Measurements from ENCODE around the gene TMEM132E.
"Not testable (repeated sequence)": the region's sequence is repeated elsewhere in the genome, so short reads cannot be mapped to it uniquely, and the experiment has no call there.

The TMEM132E gene, protein sequence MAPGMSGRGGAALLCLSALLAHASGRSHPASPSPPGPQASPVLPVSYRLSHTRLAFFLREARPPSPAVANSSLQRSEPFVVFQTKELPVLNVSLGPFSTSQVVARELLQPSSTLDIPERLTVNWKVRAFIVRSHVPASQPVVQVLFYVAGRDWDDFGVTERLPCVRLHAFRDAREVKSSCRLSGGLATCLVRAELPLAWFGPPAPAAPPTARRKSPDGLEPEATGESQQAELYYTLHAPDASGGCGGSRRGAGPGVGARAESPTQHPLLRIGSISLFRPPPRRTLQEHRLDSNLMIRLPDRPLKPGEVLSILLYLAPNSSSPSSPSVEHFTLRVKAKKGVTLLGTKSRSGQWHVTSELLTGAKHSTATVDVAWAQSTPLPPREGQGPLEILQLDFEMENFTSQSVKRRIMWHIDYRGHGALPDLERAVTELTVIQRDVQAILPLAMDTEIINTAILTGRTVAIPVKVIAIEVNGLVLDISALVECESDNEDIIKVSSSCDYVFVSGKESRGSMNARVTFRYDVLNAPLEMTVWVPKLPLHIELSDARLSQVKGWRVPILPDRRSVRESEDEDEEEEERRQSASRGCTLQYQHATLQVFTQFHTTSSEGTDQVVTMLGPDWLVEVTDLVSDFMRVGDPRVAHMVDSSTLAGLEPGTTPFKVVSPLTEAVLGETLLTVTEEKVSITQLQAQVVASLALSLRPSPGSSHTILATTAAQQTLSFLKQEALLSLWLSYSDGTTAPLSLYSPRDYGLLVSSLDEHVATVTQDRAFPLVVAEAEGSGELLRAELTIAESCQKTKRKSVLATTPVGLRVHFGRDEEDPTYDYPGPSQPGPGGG (N-terminal part only)

DNA sequence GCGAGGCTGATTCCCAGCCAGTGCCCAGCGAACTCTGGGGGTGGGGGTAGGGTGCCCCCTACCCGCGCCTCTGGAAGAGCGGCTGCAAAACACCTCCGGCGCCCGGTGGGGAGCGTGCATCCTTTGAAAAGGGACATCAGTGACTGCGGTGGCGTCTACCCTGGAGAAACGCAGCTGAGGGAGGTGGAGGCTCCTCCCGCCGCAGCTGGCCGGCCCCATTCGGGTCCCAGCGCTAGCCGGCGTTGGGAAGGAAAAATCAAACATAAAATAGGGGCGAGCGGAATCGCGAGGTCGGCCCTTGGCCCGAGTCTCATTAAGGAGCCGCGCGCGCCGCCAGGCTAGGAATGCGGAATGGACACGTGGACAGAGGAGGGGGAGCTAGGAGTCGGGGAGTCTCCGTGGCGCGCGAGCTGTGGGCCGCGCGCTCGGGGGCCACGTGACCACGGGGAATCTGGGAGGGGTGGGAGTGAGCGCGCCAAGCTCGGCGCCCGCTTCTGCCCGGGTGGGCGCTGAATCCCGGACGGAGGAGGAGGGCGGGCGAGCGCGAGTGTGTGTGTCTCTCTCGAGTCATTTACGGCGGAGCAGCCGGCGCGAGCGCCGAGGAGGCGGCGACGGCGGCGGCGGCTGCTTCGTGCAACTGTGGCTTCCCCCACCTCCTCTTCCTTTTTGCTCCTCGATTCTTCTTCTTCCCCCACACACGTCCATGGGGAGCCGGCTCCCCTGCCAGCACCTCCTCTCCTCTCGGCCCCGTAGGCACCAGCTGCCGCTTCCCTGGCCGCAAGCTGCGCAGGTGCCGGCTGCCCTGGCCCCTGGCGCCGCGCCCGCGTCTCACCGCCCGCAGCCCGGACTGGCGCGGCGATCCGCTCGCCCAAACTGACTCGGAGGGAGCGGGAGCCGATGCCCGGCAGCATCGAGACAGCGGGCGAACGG, at the start of gene TMEM132E:
TSS of gene TMEM132E (plus strand) at position 566 of the 930 bp plus-strand sequence. CDS start 1,495 bp downstream, outside the sequence.
- DNase-seq = no peak

DNA sequence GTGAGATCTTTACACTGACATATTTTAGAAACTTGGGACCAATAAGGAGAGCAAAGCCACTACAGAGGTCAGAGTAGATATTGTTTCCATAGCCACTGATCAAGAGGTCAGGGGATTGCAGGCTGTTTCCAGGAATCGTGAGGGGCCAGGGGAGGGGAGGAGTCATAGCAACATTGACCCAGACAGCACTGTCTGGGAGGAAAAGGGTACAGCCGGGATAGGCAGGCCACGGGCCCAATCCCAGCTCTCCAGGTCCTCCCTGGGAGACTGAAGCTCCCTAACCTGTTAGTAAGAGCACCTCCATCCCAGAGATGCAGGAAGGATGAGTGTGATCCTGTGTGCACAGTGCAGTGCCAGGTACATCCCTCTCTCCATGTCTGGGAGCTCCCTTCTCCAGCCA, 48.5 kb upstream of the TMEM132E start:
- DNase-seq = no peak

DNA sequence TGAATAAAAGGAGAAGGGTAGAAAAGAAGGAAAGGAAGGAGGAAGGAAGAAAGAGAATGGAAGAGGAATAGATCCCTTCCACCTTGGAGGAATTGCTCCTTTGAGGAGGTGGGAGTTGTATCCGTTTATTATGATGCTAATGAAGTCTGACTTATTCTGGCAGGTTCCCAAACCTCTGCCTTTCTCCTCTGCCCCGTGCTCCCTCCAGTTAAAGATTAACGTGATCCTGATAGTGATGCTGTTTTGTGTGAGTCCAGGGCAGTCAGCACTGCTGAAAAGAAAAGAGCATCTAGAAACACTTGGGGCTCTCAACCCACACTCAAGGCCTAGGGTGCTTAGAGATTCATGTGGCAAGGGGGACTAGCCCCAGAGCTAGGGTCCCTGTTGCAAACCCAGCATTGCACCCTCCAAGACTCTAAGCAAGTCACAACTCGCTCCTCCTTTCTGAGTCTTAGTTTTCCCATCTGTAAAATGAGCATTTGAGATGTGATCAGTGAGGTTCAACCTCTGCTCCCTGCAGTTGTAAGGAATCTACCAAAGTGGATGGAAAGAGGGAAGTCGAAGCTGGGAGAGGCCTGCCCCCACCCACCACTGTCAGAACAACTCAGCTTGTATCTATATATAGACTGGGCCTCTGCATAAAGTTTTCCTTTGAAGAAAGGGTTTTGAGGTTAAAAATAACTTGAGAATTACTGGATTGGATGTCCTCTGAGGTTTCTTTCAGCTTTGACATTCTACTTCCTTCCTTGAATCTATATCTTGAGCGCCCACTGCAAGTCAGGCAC, 46.9 kb upstream of the TMEM132E start:
- no peak for DNase-seq

DNA sequence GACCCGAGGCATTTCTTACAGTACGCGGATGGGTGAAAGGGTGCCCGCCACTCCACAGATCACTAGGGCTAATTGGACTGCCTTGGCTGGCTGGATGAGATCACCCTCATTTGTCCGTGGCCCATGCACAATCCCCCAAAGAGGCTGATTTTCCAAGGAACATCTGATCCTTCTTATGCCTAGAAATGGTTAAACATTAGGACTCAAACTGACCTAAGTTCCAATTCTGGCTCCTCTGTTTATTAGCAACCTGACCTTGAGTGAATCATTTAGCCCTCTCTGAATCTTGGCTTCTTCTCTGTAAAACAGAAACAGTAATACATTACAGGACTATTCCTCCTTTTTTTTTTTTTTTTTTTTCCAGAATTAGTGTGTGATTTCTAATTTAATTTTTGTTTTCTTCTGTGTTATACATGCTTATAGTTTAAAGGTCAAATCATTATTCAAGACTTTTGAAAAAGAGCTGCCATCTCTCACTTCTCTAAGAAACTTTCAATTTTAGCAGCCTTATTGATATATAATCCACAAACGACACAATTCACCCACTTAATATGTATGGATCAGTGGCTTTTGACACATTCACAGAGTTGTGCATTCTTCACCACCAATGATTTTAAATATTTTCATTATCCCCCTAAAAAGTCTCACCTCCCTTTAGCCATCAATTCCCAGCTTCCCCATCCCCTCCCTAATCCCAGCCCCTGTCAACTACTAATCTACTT, 45.4 kb upstream of the TMEM132E start:
- DNase-seq = no peak

DNA sequence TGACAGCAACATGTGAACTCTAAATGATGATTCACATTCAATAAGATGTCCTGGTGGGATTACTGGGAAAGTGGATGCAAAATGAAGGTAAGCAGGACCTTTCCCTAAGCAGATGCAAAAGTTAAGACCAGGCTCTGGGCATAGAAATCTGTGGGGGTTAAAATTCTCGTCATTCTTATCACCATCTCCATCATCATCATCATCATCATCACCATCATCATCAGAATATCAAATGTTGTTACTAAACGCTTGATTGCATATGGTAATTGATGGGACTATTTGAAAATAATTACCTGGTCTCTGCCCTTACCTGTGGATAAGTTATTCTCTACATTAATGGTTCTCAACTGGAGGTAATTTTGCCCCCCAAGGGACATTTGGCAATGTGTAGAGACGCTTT, 41.9 kb upstream of the TMEM132E start:
- DNase-seq = no peak

DNA sequence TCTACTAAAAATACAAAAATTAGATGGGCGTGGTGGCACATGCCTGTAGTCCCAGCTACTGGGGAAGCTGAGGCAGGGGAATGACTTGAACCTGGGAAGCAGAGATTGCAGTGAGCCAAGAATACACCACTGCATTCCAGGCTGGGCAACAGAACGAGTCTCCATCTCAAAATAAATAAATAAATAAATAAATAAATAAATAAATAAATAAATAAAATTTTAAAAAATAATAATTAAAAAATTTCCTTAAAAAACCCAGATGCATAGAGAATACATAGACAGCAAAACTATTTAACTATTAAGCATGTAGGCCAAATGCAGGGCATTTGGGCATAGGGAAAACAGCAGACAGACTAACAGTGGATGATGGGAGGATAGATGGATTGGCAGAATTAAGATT, 40.8 kb upstream of the TMEM132E start:
- DNase-seq = not testable (repeated sequence)

DNA sequence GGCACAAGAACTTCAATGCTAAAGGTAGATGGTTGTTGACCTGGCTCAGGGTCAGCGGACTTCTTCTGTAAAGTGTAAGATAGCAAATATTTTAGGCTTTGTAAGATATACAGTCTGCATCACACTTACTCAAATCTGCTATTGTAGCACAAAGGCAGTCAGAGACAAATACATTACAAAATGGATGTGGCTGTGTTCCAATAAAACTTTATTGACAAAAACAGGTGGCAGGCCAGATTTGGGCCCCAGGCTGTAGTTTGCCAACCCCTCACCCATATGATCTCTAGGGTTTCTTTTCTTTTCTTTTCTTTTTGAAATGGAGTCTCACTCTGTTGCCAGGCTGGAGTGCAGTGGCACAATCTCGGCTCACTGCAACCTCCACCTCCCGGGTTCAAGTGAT, 39.5 kb upstream of the TMEM132E start:
- no peak for DNase-seq

DNA sequence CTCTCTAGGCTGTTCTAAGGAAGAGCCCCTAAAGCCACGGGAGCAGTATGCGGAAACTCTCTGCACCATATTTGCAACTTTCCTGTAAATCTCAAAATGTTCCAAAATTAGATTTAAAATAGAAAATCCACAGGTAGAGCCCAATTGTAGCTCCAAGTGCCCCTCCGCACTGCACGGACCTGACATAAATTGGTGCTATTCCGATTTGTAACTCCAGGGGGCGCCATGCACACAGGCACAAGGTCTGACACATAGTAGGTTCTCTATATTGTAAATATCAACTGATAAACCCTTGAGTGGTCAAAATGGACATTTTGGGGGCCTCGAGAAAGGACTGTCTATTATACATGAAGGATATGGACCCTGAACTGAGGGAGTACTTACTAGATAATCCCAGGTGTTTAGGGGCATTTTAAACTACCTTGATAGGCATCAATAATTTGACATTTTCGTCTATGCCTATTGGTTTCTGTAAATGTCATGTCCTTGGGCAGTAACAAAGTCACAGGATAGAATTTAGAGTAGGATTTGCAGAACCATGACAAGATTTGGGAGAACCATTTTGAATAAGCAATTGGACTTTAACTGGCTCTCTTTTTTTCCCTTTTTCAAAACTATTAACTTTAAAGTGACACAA, 36.6 kb upstream of the TMEM132E start:
- peak; percentile 30 to 55 for DNase-seq

DNA sequence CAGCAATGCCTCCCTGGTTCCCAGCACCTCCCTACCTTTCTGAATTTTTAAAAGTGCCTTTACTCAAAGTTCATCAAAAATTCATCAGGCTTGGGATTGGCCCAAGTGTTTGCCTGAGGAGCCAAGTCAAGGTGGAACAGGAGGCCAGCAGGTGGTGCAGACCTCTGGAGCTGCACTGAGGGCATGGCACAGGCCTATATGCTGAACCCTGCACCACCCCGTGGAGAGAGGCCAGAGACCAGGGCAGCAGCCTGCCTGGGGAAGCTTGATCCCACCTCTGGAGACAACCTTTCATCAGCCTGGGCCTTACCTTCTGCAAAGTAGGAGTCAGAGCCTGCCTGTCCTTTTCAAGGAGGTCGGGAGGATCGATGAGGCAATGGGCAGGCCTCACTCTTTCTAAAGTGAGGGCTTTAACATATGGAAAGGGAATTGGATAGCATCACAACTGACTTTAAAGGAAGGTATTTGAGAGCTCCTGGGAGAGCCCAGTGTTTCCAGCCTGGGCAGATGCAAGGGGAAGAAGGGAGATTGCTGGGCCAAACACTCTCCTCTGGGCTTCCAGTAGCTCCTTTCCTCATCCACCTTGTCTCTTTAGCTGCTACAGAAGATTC, 31.8 kb upstream of the TMEM132E start:
- no peak for DNase-seq

DNA sequence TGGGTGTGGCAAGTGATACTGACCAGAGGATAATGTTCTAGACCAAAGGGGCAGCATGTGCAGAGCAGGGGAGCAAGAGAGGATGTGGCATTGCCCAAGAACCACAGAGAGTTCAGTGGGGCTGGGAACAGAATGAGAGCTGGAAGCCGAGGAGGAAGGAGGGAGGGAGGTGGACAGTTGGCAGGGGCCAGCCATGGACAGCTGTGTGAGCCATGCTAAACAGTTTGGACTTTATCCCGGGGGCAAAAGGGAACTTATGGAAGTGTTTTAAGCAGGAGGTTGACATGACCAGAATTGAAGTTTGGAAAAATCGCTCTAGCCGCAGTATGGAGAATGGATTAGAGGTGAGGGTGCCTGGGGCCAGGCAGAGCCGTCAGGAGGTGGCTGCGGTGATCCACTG, 29.4 kb upstream of the TMEM132E start:
- no peak for DNase-seq

DNA sequence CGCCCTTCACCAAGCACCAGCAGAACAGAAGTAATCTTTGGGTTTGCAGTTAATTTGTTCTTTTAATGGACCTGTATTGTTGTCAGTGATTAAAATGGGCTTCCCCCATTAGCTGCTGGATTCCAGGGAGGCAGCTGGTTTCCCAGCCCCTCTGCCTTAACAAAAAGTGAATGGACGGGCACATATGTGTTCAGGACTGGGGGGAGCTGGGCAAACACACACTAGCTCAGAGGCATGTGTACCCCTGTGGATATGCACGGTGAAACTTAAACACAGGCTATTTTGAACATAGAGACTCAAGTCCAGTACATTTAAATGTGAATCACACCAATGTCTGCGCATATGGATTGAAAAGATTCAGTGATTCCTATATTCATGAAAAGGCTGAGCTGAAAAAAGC, 25.5 kb upstream of the TMEM132E start:
- DNase-seq = no peak

DNA sequence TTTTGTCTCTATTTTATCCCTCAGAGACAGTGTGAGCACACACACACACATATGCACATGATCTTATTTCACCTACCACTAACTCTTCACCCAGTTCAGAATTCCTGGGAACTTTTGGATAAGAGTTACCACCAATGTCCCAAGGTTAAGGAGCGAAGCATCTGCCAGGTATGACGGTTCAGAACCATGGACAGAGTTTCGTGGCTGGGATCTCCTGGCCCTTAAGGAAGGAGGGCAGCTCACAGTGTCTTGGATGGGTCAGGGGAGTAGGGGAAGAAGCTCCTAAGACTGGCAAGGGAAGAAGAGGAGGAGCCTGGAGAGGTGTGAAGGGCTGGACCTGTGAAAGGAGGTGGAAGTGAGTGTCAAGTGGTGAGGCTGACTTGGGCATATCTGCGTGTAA, 23.0 kb upstream of the TMEM132E start:
- DNase-seq = no peak

DNA sequence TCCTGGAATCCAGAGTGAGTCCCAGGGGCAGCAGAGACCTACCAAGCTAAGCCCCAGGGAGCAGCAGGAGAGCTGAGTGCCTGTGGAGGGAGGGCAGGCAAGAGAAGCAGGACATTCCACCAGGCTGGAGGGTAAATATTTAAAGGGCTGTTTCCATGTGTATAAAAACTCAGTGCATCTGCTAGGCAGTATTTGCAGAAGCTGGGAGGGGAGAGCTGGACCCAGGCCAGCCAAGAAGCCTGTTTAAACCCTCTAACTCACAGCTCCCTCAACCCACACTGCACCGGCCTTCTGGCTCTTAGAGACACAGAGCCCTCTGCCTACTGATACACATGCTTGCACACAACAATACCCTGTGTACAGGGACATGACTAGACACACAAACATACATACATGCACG, 22.5 kb upstream of the TMEM132E start:
- no peak for DNase-seq

DNA sequence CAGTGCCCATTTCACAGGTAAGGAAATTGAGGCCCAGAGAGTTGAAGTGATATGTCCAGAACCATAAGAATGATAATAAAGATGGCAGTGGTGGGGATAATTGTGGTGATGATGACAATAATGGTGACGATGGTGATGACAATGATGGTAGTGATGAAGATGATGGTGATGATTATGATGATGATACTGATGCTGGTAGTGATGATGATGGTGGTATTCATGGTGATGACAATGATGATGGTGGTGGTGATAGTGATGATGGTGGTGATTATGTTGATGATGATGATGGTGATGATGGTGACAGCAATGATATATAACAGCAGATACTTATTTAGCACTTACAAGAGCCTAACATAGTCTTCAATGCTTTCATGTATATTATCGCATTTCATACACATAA, 18.1 kb upstream of the TMEM132E start:
- no peak for DNase-seq

DNA sequence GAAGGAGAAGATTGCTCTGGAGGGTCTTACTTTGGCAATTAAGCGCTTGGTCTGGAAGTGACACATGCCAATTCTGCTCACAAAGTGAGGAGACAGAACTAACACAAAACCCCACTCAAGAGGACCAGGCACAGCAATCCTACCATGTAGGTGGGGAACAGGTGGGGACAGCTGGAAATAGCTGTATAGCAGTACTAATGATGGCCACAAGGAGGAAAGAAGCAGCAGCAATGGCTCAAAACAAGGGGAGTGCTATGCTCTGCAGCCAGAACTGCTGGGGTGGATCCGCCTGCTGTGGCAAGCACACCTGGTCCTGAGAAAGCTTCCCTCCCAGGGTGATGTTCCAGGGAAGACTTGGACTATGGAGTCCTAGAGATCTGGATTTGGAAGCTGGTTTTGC, 17.0 kb upstream of the TMEM132E start:
- DNase-seq = no peak

DNA sequence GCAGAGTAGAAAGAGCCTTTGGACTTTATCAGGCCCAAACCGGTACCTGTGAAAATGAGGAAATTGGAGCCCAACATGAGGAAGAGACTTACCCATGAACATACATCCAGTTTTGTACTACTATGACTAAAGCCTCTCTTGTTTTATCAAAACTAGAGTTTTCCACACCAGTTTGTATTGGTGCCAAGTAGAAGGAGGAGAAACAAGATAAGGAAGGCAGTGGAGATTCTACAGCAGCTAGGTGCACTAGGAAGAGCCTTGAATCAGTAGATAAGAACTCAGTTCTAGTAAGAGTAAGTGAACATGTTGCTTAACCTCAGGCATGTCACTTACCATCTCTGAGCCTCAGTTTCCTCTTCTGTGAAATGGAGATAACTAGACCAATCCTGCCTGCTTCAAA, 13.7 kb upstream of the TMEM132E start:
- DNase-seq = no peak

DNA sequence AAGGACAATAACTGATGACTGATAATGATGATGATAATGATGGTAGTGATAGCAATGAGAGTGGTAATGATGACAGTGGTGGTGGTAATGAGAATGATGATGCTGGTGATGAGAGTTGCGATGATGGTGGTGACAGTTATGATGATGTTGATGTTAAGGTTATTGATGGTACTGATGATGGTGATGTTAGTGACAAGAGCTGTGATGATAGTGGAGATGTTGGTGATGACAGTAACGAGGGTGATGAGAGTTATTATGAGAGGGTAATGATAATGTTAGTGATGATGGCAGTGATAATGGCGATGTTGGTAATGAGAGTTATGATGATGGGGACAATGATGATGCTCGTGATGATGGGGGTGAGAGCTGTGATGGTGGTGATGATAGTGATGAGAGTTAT, 13.2 kb upstream of the TMEM132E start:
- DNase-seq = no peak

DNA sequence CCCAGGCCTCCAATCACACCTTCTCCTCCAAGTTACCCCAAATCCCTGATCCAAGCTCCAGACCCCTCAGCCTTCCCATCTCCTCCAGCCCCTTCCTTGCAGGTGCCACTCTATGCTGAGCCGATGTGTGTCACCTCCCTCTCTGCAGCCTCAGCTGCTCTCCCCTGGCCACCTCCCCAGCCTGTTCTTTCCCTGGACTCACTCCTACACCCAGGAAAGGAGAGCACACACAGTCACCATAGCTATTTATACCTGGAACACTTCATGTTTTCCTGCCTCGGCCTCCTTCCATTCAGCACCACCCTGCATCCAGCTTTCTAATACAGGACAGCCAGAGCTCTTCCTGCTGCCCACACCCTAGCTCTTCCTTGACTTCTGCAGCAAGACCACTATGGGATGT, 12.5 kb upstream of the TMEM132E start:
- no peak for DNase-seq

DNA sequence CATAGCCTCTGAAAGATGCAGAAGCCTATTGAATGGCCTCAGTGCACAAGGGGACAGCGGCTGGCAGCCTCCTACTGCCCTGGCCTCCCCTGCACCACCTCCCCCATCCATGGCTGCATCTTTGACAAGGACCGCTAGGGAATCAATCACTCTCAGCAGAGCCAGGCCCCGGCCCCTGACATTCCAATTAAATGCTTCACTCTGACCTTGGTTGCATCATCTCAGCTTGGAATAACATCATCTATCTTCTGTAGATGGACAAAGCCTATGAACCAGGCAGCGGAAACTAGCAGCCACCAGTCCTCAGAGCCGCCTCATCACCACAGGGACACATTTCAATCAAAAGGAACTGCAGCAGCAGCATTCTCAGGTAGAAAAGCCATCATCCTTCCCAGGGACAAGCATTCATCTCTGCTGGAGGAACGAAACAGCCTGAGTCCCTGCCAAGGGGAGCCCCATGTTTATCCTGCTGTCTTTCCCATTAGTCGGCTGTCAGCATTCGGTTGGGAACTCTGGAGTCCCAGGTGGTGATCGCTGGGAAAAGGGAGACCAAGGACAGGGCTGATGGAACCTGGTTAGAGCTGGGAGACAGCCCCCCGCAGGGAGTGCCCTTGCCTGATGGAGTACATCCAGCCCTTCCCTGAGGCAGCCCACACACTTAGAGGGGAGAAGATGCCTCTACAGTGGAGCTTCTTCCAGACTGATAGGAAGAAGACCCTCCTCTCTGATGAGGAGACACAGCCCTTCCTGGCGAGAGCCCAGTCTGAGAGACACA, 11.5 kb upstream of the TMEM132E start:
- DNase-seq = no peak

DNA sequence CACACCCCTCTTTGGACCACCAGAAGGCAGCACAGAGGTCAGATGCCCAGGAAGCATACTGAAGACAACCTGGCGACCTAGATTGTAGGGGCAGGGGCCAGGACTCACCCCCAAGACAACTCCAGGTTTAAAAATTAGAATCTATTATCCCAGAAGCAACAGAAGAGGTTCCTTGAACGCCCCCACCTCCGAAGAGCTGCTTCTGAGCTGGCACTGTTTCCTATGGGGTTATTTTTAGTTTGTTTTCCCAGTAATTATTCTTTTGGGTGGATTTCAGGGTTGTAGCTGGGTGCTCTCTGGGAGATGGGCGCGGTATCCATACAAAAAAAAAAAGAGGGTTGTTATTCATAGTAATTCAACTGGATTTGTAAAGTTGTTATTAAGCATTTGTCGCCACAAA, 10.4 kb upstream of the TMEM132E start:
- no peak for DNase-seq
